GM19395 (cell line): Measurements from ENCODE around the gene LRRC14B.
A peak's percentile ranks its signal among the peaks of the same experiment; 100 is the strongest.

Source experiments
- ATAC-seq: cut with Tn5 transposase; IDR thresholded peaks from one replicate; pipeline ENCODE4 v1.9.1; 2021; ENCODE audit warnings: mild to moderate bottlenecking, moderate library complexity; ENCODE audit not compliant: unreplicated experiment

LRRC14B gene

GRCh38 chr5:191036-191948, at the start of gene LRRC14B:
TSS of gene LRRC14B (plus strand) at chr5:191495. CDS start at chr5:191539, 44 bp downstream.
- peak; percentile 52 for ATAC-seq

- no peak for ATAC-seq
Observed at GRCh38 chr5:141761-142160, 49.5 kb upstream of the LRRC14B start.

GRCh38 chr5:142246-142810, 49.0 kb upstream of the LRRC14B start:
- ATAC-seq: no peak

- ATAC-seq: no peak
Observed at GRCh38 chr5:143041-143440, 48.3 kb upstream of the LRRC14B start.

GRCh38 chr5:144941-145340, 46.4 kb upstream of the LRRC14B start:
- no peak for ATAC-seq

- ATAC-seq: no peak
Observed at GRCh38 chr5:145585-146323, 45.5 kb upstream of the LRRC14B start.

GRCh38 chr5:147751-148150, 43.5 kb upstream of the LRRC14B start:
- ATAC-seq: no peak

- ATAC-seq: no peak
Observed at GRCh38 chr5:149745-150485, 41.4 kb upstream of the LRRC14B start.

GRCh38 chr5:150746-151145, 40.5 kb upstream of the LRRC14B start:
- ATAC-seq: no peak

- ATAC-seq: no peak
Observed at GRCh38 chr5:152077-152476, 39.2 kb upstream of the LRRC14B start.

GRCh38 chr5:153256-153655, 38.0 kb upstream of the LRRC14B start:
- ATAC-seq: no peak

GRCh38 chr5:154236-154635, 37.1 kb upstream of the LRRC14B start:
- ATAC-seq: no peak

GRCh38 chr5:154826-155225, 36.5 kb upstream of the LRRC14B start:
- ATAC-seq: no peak

- ATAC-seq: no peak
Observed at GRCh38 chr5:155651-156410, 35.5 kb upstream of the LRRC14B start.

GRCh38 chr5:156411-157072, 34.8 kb upstream of the LRRC14B start:
- ATAC-seq: no peak

GRCh38 chr5:157126-157715, 34.1 kb upstream of the LRRC14B start:
- ATAC-seq: no peak

- no peak for ATAC-seq
Observed at GRCh38 chr5:157801-158200, 33.5 kb upstream of the LRRC14B start.

- ATAC-seq: no peak
Observed at GRCh38 chr5:158807-159447, 32.4 kb upstream of the LRRC14B start.
